GM19023 (cell line): ENCODE data around the gene TMTC2.
A peak's percentile ranks its signal among the peaks of the same experiment; 100 is the strongest.

Experiments
- ATAC-seq: cut with Tn5 transposase; IDR thresholded peaks from one replicate; pipeline ENCODE4 v1.9.1; 2021; ENCODE audit warnings: mild to moderate bottlenecking, moderate library complexity; ENCODE audit not compliant: unreplicated experiment

Gene TMTC2

DNA sequence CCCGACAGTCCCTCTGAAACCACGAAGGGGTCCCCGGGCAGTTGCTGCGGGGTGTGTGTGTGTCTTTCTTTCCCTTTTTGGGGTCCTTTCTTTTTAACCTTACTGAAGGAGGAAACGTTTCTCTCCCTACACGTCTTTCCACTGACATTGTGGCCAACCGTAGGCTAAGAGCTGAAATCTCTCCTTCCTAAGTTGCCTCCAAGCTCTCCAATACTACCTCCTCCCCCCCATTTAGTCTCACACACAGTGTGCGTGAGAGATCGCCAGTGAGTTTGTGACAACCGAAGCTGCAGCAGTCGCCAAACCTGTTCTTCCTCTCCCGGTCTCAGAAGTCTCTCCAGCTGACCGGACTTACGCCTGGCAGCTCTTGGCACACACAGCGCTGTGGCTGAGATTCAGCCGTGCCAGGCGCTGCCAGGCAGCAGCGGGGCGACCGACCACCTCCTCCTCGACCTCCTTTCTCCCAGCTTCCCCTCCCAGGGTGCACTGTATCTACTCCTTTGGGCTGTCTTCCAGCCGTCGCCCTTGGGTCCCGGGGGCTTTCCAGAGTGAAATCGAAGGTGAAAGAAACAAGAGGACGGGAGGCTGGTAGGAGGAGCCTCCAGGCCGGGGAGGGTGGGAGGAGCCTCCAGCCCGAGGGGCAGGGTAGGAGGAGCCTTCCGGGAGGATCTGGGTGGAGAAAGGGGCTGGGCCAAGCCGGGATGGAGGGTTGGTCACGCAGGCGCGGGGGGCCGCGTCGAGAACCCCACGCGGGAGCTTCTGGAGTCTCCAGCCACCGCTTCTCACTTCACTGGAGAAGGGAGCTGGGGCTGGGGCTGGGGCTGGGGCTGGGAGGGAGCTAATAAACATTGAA lies at the start of gene TMTC2:
Gene TMTC2 (plus strand): TSS at position 739 of the 853 bp plus-strand sequence.
- ATAC-seq, result peak; percentile 86

DNA sequence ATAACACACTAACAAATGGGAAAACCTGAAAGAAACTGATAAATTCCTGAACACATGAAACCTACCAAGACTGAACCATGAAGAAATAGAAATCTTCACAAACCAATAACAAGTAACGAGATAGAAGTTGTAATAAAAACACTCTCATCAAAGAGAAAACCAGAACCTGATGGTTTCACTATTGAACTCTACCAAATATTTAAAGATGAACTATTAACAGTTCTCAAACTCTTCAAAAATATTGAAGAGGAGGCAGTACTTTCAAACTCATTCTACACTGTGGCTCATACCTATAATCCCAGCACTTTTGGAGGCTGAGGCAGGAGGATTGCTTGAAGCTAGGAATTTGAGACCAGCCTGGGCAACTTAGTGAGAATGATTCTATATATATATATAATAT lies 48.4 kb upstream of the TMTC2 start:
- no peak for ATAC-seq

DNA sequence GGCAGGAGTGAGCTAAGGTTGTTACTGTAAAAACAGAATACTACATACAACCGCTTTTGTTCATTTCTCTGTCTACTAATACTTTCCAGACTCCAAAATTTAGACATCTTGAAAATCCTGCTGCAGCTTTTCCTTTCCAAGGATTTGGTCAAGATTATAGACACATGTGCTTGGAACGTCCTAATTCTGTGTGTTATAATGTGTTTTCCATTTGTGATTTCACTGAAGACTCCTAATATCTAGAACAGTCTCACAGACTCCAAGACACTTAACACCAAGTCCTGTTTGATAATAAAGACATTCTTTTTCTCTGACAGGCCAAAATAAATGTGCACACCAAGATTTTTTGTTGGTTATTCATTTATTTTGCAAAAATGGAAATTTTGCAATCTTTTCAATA lies 41.8 kb upstream of the TMTC2 start:
- no peak for ATAC-seq

DNA sequence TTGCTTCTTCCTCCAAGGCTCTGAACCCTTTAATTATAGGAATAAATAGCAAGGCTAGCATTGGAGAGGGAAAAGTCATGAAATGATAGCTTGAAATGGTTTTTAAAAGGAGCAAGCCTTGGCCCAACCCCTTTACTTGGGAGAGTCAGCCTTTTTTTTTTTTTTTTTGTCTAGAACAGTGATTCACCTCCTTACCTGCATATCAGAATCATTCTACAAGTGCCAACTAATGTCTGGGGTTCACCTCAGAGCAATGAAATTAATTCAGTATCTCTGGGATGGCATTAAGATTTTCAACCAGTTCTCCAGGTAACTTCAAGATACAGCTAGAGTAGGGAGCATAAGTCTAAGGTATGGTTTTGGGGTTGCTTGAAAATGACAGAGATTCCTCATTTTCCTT lies 41.3 kb upstream of the TMTC2 start:
- no peak for ATAC-seq

DNA sequence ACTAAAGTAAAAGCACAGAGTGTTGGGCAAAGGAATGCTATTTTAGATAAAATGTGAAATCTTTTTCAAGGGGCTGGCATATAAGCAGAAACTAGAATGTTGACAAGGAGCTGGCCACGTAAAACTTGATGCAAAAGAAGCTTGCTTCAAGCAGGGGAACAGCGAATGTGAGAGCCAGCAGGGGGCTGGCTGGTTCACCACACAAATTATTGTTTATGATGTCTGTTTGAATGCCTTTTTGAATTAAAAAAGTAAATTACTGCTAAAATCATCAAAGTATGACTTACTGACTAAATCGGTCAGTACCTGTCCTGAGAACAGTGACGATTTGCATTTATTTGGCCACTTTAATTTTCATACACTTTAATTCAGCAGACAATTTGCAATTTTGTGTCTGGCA lies 38.9 kb upstream of the TMTC2 start:
- no peak for ATAC-seq

DNA sequence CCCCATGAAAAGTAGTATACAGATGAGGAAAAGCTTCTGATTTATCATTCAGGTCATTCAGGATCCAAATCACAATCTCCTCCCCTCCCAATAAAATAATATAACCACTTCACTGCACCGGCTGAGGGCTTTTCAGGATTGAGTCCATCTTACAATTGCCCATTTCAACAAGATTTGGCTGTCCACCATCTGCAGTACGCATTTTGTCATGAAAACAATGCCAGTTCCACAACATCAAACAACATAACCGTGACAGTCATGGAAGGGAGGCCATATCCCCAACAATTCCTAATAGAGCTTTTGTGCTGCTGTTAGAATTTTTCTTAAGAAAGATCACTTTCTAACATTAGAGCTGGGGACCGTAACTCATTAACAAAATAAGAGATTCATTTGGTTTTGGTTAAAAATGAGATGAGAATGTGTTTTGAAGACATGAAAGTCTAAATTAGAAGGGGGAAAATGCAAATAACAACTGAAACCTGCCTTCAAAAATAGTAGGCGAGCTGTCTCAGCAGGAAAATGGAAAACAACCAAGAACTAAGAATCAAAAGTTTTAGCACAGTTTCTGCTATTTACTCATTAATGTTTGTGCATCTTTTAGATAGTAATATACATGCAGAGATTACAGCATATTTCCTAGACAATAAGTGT lies 38.3 kb upstream of the TMTC2 start:
- ATAC-seq, result no peak

DNA sequence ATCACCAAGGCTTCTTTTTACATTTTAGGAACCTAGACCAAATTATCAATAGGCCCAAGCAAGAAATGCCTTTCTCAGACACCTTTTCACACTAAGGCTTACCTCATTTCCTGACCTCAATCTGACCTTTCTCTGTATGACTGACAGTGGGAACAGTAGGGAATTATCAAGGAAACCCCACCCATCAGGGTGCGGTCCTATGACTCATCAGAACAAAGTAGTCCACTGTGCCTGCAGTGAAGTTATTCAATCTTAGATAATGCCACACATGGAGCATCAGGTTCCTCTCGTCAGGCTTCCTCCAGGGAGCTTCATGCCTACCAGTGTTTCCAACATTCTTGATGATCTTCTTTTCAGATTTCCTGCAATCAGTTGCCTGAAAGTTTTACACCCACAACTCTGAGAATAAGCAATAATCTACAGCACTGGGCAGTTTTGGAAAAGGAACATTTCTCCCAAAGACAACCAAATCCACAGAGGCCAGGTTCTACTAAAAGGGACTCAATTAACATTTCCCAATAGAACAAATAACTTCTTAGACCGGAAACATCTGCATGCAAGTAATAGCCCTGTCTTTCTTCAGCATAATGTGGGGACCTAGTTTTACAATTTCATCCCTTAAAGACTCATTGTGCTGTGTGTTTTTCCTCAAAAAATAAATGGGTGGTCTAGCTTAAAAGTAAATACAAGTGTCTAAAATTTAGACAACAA lies 35.9 kb upstream of the TMTC2 start:
- ATAC-seq, result peak; percentile 76

DNA sequence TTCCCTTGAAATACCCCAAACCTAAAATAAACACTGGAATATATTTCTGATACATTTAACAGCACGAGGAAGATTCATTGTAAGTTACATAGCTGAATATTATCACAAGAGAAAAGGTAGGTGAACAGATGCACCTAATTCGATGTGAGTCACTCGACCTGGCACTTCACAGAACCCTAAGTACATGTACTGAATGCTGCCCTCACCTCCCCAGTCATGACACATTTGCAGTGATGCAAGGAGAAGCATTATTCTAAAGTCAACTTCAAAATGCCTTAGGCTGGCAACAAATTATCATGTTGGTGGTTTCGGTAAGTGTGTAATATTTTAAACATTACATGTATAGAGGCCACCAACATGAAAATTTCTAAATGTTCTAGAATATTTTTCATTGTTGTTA lies 35.2 kb upstream of the TMTC2 start:
- ATAC-seq, result no peak

DNA sequence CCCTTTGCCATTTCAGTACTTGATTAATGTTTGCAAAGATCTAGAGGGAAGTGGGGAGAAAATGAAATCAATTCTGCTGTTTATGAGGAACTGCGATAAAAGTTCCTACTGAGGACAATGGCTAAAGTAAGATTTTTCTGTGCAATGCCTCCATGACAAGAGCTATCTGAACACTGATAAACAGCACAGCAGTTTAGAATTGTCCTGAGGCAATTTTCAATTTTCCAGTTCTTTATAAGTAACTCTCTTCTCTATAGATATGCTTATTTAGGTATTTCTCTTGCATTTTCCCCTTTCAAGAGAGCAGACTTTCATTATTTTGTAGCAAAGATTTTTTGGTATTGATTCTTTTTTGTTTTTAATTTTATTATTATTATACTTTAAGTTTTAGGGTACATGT lies 34.6 kb upstream of the TMTC2 start:
- ATAC-seq, result no peak

DNA sequence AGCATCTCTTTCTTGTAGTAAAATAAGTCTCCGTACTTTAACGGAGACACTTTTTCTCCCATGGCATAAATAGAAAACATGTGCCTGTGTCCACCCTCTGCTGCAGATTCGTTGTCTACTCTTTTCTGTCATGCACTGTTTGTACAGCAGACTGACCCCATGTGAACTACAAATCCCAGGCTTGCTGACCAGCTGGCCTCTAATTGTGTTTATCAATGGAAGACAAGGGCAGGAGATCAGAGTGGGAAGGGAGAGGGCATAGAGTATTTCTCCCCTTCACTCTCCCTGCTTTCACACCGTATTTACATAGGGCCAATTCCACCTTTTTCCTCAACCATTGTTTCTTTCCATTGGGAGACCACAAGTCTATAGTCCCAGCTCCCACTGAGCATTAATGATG lies 31.0 kb upstream of the TMTC2 start:
- no peak for ATAC-seq

DNA sequence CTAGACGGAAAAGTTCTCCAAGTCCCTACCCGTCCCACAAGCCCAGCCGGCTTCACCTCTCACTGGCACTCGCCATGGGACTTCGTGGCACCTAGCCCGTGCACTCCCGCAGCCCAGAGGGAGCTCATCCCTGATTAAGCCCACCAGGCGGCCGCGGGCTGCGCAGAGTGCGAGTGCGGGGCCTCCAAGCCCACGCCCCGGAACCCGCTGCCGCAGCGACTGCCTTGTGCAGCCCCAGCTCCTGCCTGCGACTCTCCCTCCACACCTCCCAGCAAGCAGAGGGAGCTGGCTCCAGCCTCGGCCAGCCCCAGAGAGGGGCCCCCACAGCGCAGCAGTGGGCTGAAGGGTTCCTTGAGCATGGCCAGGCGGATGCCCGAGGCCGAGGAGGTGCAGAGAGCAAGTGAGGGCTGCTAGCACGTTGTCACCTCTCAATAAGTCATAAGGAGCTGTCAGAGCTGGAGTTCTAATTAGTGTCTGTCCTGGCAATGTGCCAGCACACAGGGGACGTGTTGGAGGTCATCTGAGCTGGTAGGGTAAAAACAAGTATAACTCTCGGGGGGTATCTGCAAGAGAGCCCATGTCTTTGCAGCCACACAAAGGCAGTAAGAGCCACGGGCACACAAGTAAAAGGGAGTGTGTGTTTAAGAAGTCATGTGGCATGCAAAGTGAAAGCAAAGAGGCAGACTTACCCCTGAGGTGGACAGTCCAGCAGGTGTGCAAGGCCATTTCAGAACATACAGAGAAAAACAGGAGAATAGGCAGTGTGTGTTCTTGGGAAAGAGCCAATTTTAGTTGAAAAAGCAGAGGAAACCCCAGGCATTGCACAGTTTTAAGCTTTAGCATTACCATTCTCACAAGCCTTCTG lies 27.1 kb upstream of the TMTC2 start:
- no peak for ATAC-seq

DNA sequence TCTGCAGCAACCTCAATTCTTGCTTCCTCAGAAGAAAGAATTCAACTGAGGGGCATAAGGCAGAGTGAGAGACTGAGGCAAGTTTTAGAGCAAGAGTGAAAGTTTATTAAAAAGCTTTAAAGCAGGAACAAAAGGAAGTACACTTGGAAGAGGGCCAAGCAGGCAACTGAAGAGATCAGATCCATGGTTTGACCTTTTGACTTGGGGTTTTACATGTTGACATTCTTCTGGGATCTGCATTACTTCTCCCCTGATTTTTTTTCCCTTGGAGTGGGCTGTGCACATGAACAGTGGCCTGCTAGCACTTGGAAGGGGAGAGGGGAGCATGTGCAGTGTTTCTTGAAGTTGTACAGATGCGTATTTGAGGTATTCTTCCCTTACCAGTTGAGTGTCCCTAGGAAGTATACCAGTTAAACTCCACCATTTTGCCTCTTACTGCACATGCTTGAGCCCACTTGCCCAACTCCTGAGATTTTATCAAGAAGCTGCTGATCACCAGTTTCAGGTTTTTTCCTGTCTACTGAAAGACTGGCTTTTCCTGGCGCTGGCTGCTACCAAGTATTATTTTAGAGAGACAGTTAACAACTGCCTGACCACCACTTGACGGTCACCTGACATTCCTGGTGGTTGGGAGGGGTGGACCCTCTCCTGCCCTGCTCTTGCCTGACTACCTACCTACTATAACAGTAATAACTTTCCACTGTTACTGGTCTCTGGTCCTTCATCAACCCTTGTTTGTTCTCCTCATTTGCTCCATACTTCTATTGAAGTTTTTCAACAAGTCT lies 26.0 kb upstream of the TMTC2 start:
- ATAC-seq, result no peak

DNA sequence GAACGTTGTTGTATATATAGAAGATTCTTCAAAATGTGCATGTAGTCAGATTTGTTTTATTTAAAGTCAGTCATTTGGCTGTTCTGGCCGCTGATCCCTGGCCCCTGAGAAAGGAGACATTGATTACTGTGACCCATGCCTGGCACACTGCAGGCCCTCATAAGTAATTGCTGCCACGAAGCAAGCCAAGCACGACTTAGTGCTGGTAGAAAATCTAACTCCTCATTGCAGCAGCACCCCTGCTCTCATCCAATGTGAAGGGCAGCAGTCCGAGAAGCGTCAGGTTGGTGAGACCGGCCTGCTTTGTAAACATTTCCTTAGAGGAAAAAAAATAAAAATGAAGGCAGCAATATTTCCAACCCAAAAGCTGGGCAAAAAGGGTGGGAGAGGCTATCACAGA lies 22.8 kb upstream of the TMTC2 start:
- no peak for ATAC-seq

DNA sequence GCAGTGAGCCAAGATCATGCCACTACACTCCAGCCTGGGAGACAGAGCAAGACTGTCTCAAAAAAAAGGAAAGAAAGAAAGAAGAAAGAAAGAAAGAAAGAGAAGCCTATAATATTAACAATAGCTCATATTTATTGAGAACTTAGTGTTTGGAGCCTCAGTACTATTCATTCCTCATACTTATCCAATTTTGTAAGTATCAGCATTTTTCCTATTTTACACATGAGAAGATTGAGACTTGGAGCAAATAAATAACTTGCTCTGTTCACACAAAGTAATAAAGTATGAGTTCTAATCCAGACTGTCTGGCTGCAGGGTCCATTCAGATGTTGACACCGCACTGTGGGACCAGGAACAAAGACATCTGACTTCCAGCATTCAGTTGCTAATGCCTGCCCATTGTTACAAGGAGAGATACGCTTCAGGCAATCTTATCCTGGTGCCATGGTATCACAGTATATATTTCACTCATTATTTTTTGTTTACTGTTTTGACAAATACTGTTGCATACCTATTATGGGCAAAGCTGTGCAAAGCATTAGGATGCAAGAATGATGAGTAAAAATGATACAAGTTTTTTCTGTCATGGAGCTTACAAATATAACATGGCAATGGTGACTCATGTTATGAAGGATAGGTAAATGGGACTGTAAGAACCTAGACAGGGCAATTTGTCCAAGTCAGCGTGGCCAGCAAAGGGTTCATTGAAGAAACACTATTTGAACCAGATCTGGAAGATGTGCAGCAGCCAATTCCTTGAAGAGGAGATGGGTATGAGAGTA lies 21.4 kb upstream of the TMTC2 start:
- ATAC-seq, result no peak

DNA sequence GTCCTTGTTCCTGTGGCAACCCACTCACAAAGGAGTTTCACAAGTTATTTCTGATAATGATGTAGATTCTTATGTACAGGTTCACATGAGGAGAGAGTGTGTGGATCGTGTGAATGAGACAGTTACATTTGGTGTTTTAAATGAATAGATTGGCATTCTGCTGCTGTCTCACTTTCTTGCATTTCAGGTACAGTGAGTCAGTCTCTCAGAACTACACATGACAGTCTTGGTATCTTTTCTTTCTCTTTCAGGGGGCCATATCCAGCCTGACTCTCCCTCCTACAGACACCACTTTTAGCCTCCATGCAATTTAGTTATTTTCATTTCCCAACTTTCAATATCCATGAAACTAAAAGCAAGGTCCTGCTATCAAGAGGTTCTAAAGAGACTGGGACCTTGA lies 19.9 kb upstream of the TMTC2 start:
- ATAC-seq, result no peak

DNA sequence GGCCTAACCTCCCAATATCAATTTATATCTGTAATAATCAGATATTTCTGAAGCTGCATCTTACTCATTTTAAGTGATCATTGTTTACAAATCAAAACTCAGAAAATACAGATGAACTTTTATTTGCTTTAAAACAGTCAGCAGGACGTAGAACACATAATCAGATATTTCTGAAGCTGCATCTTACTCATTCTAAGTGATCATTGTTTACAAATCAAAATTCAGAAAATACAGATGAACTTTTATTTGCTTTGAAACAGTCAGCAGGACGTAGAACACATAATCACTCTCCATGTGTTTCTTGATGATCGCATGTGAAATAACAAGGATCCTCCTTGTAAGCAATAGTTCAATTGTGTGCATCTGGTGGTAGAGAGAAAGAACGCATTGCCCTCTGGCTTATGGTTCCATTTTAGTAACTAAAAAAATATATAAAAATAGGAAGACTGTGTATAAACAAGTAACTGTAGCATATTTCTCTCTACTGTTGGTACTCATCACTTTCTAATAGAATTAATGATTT lies 15.0 kb upstream of the TMTC2 start:
- ATAC-seq, result no peak

DNA sequence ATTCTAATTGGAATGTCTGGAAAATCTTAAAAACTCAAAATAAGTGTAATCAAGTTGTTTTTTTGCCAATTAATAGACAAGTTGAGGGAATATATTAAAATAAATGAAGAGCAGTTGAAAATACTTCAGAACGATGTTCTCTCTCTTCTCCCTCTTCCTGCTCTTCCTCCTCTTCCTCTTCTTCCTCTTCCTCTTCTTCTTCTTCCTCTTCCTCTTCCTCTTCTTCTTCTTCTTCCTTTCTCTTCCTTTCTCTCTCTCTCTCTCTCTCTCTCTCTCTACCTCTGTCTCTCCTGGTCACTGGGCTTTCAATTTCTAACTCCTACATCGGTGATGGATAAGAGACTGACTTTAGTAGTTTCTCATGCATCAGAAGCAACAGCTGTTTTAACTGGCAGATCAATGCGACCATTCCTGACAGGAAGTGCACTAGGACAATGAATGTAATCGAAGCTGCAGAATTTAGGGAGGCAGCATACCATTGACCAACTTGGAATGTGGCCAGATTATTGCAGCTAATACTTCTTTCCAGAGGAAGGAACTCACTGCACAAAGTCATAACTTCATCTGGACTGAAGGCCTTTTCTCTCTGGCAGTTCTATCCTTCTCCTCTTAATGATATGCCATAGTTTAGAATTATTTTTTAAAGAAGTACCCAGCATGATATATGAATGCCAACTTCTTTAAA lies 13.8 kb upstream of the TMTC2 start:
- no peak for ATAC-seq

DNA sequence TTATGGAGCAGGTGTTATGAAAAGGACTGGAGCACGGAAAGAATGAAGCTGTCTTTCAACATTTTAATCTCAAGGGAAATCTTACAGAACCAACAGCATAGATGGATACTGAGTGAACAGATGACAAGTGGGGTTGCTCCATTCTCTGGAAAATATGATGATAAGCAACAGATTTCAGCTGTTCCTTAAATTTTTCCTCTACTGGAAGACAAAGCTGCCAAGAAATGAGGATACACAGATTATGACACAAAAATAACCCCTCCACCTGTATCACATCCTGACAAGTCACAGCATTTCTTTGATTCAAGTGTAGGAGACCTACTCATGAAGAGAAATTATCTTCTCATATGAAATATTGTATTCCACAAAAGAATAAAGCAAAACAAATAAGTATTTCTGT lies 13.0 kb upstream of the TMTC2 start:
- no peak for ATAC-seq

DNA sequence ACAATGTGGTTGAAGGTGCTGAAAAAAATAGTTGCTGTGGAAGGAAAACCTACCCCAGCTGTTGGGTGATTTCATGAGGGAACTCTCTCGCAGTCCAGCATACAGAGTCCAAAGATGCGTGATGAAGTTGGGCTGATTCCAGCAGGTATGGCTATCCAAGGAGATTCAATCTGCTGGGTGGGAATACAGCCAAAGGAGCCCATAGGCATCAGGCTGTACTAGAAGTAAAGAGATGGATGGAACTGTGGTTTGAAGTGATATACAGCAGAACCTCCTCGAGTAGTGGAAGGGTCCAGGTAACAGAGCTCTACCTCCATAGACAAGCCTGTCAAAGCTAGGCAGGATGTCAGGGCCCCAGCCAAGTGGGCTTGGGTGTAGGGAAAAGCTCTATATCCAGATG lies 11.5 kb upstream of the TMTC2 start:
- ATAC-seq, result no peak
